HL-60 (cell line): ENCODE data around the gene PLA2R1.

Experiments
- SPI1 ChIP-seq: IDR thresholded peaks from 2 replicates; pipeline ENCODE4 v1.6.1; 2012; ENCODE audit warnings: low read depth, mild to moderate bottlenecking, borderline replicate concordance
- TF ChIP-seq, protein P1 (sequence below): IDR thresholded peaks from one replicate; pipeline ENCODE4 v1.5.1; 2011; ENCODE audit warnings: low read length, control low read depth, inconsistent platforms; ENCODE audit not compliant: insufficient read depth
- TF ChIP-seq, protein P2 (sequence below): IDR thresholded peaks from 2 replicates; pipeline ENCODE4 v1.6.1; 2012; ENCODE audit warnings: low read depth; ENCODE audit not compliant: insufficient replicate concordance

DNA sequence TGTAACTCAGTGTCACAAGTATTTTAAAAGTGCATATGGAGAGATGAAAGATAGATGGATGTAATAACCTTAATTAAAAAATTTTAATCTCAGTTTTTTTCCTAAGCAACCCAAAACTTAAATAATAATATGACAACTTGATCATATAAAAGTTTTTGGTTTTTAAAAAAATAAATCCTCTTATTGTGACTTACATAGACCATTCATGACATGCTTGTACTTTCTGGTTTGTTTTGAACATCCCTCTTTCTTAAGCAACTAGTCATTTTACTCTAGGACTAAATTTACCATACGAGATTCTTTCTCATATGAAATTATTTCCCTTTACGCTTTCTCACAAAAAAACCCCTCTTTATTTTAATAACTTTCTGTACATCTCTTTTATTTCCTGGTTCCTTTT lies 6.5 kb upstream of the PLA2R1 start:
- TF ChIP-seq SPI1, result no peak
- TF ChIP-seq, protein P1, sequence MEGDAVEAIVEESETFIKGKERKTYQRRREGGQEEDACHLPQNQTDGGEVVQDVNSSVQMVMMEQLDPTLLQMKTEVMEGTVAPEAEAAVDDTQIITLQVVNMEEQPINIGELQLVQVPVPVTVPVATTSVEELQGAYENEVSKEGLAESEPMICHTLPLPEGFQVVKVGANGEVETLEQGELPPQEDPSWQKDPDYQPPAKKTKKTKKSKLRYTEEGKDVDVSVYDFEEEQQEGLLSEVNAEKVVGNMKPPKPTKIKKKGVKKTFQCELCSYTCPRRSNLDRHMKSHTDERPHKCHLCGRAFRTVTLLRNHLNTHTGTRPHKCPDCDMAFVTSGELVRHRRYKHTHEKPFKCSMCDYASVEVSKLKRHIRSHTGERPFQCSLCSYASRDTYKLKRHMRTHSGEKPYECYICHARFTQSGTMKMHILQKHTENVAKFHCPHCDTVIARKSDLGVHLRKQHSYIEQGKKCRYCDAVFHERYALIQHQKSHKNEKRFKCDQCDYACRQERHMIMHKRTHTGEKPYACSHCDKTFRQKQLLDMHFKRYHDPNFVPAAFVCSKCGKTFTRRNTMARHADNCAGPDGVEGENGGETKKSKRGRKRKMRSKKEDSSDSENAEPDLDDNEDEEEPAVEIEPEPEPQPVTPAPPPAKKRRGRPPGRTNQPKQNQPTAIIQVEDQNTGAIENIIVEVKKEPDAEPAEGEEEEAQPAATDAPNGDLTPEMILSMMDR, result no peak
- TF ChIP-seq, protein P2, sequence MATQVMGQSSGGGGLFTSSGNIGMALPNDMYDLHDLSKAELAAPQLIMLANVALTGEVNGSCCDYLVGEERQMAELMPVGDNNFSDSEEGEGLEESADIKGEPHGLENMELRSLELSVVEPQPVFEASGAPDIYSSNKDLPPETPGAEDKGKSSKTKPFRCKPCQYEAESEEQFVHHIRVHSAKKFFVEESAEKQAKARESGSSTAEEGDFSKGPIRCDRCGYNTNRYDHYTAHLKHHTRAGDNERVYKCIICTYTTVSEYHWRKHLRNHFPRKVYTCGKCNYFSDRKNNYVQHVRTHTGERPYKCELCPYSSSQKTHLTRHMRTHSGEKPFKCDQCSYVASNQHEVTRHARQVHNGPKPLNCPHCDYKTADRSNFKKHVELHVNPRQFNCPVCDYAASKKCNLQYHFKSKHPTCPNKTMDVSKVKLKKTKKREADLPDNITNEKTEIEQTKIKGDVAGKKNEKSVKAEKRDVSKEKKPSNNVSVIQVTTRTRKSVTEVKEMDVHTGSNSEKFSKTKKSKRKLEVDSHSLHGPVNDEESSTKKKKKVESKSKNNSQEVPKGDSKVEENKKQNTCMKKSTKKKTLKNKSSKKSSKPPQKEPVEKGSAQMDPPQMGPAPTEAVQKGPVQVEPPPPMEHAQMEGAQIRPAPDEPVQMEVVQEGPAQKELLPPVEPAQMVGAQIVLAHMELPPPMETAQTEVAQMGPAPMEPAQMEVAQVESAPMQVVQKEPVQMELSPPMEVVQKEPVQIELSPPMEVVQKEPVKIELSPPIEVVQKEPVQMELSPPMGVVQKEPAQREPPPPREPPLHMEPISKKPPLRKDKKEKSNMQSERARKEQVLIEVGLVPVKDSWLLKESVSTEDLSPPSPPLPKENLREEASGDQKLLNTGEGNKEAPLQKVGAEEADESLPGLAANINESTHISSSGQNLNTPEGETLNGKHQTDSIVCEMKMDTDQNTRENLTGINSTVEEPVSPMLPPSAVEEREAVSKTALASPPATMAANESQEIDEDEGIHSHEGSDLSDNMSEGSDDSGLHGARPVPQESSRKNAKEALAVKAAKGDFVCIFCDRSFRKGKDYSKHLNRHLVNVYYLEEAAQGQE, result no peak
